B cell (primary cell): Measurements from ENCODE around the gene FHDC1. TPM values are rescaled to one million over a fixed set of nuclear protein-coding genes. Genes with fewer than 3 reads are reported as not detected.

ENCODE experiments used
- ATAC-seq: fragments of 200-7000 bp; cut with Tn5 transposase; one replicate; pipeline ENCODE4 v1.10.0; 2021; ENCODE audit warnings: low read depth, mild to moderate bottlenecking, moderate number of reproducible peaks, moderate library complexity
- CTCF ChIA-PET: fragments of 350-600 bp; sonication (Branson Sonifier 250); formaldehyde crosslinking; loops from one replicate; lab custom pipeline; 2021; ENCODE audit warnings: antibody characterized with exemption, inconsistent platforms; lab: Charles Lee
- POLR2A ChIA-PET: fragments of 350-600 bp; sonication (Branson Sonifier 250); formaldehyde crosslinking; loops from one replicate; lab custom pipeline; 2021; ENCODE audit warnings: antibody characterized with exemption; lab: Charles Lee
- DNase-seq: peaks from one replicate; pipeline ENCODE4 v3.0.0; 2013
- H2AFZ ChIP-seq: 2 replicates; pipeline ENCODE4 v1.6.1; 2012; ENCODE audit warnings: mild to moderate bottlenecking, low read depth, low read length; ENCODE audit not compliant: insufficient read depth, poor library complexity, severe bottlenecking
- H3K27ac ChIP-seq, 2 donors: 1 replicate in 1 of 2; 2 replicates in 1 of 2; pipeline ENCODE4 v1.5.1; 2012 to 2013; ENCODE audit warnings: low read length in 2 of 2, mild to moderate bottlenecking in 2 of 2, moderate library complexity in 1 of 2
- H3K27me3 ChIP-seq, 4 experiments: fragments of 200-600 bp in 1 of 4; sonication (generic) in 1 of 4; replicated peaks in 1 of 4; 1 replicate in 2 of 4; 2 replicates in 2 of 4; pipeline versions ENCODE4 v1.6.1 to v1.7.0; 2013 to 2016; ENCODE audit warnings: low read length in 3 of 4, mild to moderate bottlenecking in 2 of 4, mixed read lengths in 1 of 4, moderate library complexity in 1 of 4; ENCODE audit not compliant: insufficient read depth in 4 of 4, control insufficient read depth in 3 of 4; ENCODE audit errors: control extremely low read depth in 1 of 4
- H3K36me3 ChIP-seq, 2 experiments: replicated peaks in 1 of 2; 1 replicate in 1 of 2; 2 replicates in 1 of 2; pipeline versions ENCODE4 v1.6.1 to v1.7.1; 2013; ENCODE audit warnings: low read length in 1 of 2; ENCODE audit not compliant: insufficient read depth in 2 of 2, control insufficient read depth in 1 of 2; ENCODE audit errors: control extremely low read depth in 1 of 2, extremely low read depth in 1 of 2
- H3K4me1 ChIP-seq, 2 donors: fragments of 200-600 bp in 1 of 2; sonication (generic) in 1 of 2; 1 replicate in 1 of 2; 2 replicates in 1 of 2; pipeline versions ENCODE4 v1.5.1 to v1.6.1; 2013 to 2017; ENCODE audit warnings: low read length in 2 of 2; ENCODE audit not compliant: control insufficient read depth in 2 of 2, insufficient read depth in 2 of 2
- H3K4me2 ChIP-seq: replicated peaks from 2 replicates; pipeline ENCODE3; 2012; ENCODE audit warnings: mild to moderate bottlenecking, low read depth, low read length; ENCODE audit not compliant: poor library complexity, severe bottlenecking
- H3K4me3 ChIP-seq, 5 experiments: fragments of 200-600 bp in 1 of 5; sonication (generic) in 1 of 5; 1 replicate in 3 of 5; 2 replicates in 2 of 5; pipeline versions ENCODE4 v1.5.1 to v1.7.0; 2011 to 2016; ENCODE audit warnings: low read length in 4 of 5, mild to moderate bottlenecking in 4 of 5, low read depth in 2 of 5, control low read depth in 1 of 5, moderate library complexity in 1 of 5; ENCODE audit not compliant: insufficient read depth in 1 of 5; ENCODE audit errors: control extremely low read depth in 1 of 5, extremely low read depth in 1 of 5
- H3K79me2 ChIP-seq: fragments of 200-600 bp; sonication (generic); one replicate; pipeline ENCODE4 v1.6.0; 2016; ENCODE audit warnings: low read length; ENCODE audit not compliant: control insufficient read depth, insufficient read depth
- H3K9ac ChIP-seq: fragments of 200-600 bp; sonication (generic); 2 replicates; pipeline ENCODE4 v1.6.1; 2017; ENCODE audit warnings: mild to moderate bottlenecking, low read length, moderate library complexity
- H3K9me3 ChIP-seq, 3 donors: one replicate each; pipeline versions ENCODE4 v1.6.1 to v1.7.1; 2013; ENCODE audit warnings: low read length in 2 of 3; ENCODE audit not compliant: control insufficient read depth in 2 of 3, insufficient read depth in 1 of 3; ENCODE audit errors: control extremely low read depth in 1 of 3
- H4K20me1 ChIP-seq: 2 replicates; pipeline ENCODE4 v1.6.0; 2012; ENCODE audit warnings: mild to moderate bottlenecking, low read length; ENCODE audit not compliant: insufficient read depth, control insufficient read depth, poor library complexity, severe bottlenecking
- H3K27ac Mint-ChIP-seq: one replicate; pipeline ENCODE4 v1.8.0; 2021; ENCODE audit warnings: mixed read lengths
- H3K27me3 Mint-ChIP-seq: one replicate; pipeline ENCODE4 v1.8.0; 2021; ENCODE audit warnings: mixed read lengths
- H3K4me1 Mint-ChIP-seq: one replicate; pipeline ENCODE4 v1.8.0; 2021; ENCODE audit warnings: mixed read lengths
- H3K4me3 Mint-ChIP-seq: one replicate; pipeline ENCODE4 v1.8.0; 2021; ENCODE audit warnings: mixed read lengths
- H3K9me3 Mint-ChIP-seq: one replicate; pipeline ENCODE4 v1.8.0; 2022; ENCODE audit warnings: mixed read lengths; ENCODE audit not compliant: insufficient read depth
- CTCF ChIP-seq: fragments of 200-600 bp; IDR thresholded peaks from one replicate; pipeline ENCODE4 v1.8.0; 2022; ENCODE audit warnings: antibody characterized with exemption, mild to moderate bottlenecking
- EZH2 ChIP-seq: IDR thresholded peaks from 2 replicates; pipeline ENCODE4 v1.6.1; 2012; ENCODE audit warnings: borderline replicate concordance, low read depth, mild to moderate bottlenecking, moderate library complexity, low read length; ENCODE audit not compliant: insufficient read depth, poor library complexity, severe bottlenecking
- WGBS: methylation state at CpG from one replicate; pipeline ENCODE4 v1.1.5; 2013; ENCODE audit warnings: missing lambda C conversion rate; ENCODE audit not compliant: insufficient coverage; 5-methylcytosine and 5-hydroxymethylcytosine counted together
- intact Hi-C: fragments of 100-400 bp; cut with micrococcal nuclease; formaldehyde crosslinking; loops from one replicate; pipeline ENCODE4 v1.10.0; 2022
- polyA plus RNA-seq: library from polyadenylated mRNA; depleted of rRNA; stranded (reverse); fragments of >200 nt; gene quantifications from 2 replicates; pipeline ENCODE4 v1.2.3, GENCODE V29; 2012
- total RNA-seq, 2 donors: library from RNA; stranded (reverse); fragments of 120-200 nt in 1 of 2; gene quantifications; 1 replicate in 1 of 2; 2 replicates in 1 of 2; pipeline versions ENCODE4 v1.2.3 to v1.2.4, GENCODE V29; 2013 to 2022

Gene FHDC1
- total and polyA plus RNA-seq, 2 donors (not counting 1 experiment from before 2014, with no cell fraction given), result 0.13 to 0.57 TPM

GRCh38 chr4:152981842-152982241, 45.7 kb downstream of the FHDC1 start:
- Mint-ChIP-seq H3K9me3 (no peaks in the 10 kb centered on the region), H3K27ac (no peak overlapping the region), H3K27me3 (peaks cover 17% of the 10 kb centered on the region), H3K4me1 (no peaks in the 10 kb centered on the region), H3K4me3 (no peak overlapping the region)
- CTCF ChIA-PET, result no interaction called here
- no peaks in the 10 kb centered on the region for H4K20me1 ChIP-seq
- no peaks in the 10 kb centered on the region for H3K79me2 ChIP-seq
- H2AFZ ChIP-seq, result no peak overlapping the region
- ATAC-seq, result no peak
- peaks cover 0 to 11% (median 2%) of the 10 kb centered on the region in 4 experiments for H3K27me3 ChIP-seq
- H3K9me3 ChIP-seq, result no peaks in the 10 kb centered on the region
- no peak overlapping the region for H3K9ac ChIP-seq
- intact Hi-C loops, result no loop called here
- no peaks in the 10 kb centered on the region for H3K4me1 ChIP-seq
- no peak for DNase-seq
- no peak overlapping the region for H3K27ac ChIP-seq
- POLR2A ChIA-PET, result no interaction called here
- WGBS, result 100% methylated on average over 2 of the region's 4 CpGs
- no peak overlapping the region for H3K4me3 ChIP-seq
- TF ChIP-seq CTCF, result no peak
- TF ChIP-seq EZH2, result no peak
- no peaks in the 10 kb centered on the region for H3K36me3 ChIP-seq
- H3K4me2 ChIP-seq, result no peak overlapping the region

GRCh38 chr4:152983221-152983620, 47.1 kb downstream of the FHDC1 start:
- no peaks in the 10 kb centered on the region for H3K4me1 Mint-ChIP-seq
- peaks cover 0 to 11% (median 2%) of the 10 kb centered on the region in 4 experiments for H3K27me3 ChIP-seq
- H3K27ac Mint-ChIP-seq, result no peak overlapping the region
- intact Hi-C loops, result no loop called here
- H3K9me3 Mint-ChIP-seq, result no peaks in the 10 kb centered on the region
- no peak overlapping the region for H3K4me3 ChIP-seq
- H3K27ac ChIP-seq, result no peak overlapping the region
- H3K4me2 ChIP-seq, result no peak overlapping the region
- DNase-seq (no peak), ATAC-seq (no peak)
- 87% methylated on average over 3 of the region's 7 CpGs for WGBS
- no peaks in the 10 kb centered on the region for H3K79me2 ChIP-seq
- H4K20me1 ChIP-seq, result no peaks in the 10 kb centered on the region
- TF ChIP-seq EZH2 (no peak), CTCF (no peak)
- H3K9ac ChIP-seq, result no peak overlapping the region
- H3K9me3 ChIP-seq, result no peaks in the 10 kb centered on the region
- POLR2A ChIA-PET, result no interaction called here
- no peaks in the 10 kb centered on the region for H3K36me3 ChIP-seq
- H3K27me3 Mint-ChIP-seq, result peaks cover 17% of the 10 kb centered on the region
- CTCF ChIA-PET, result interaction anchor here (0.7 kb wide), 1 partner anchor 145 kb away, joined by 3 read pairs; no protein-coding TSS in a partner anchor
- H2AFZ ChIP-seq, result no peak overlapping the region
- H3K4me1 ChIP-seq, result no peaks in the 10 kb centered on the region
- H3K4me3 Mint-ChIP-seq, result no peak overlapping the region
